ENCODE results near the gene KCNAB2. TPM values are rescaled to one million over a fixed set of nuclear protein-coding genes. Genes with fewer than 3 reads are reported as not detected.

The KCNAB2 gene
- polyA plus RNA-seq, 3 donors, result 11.5 to 178 (median 22.7) TPM

GRCh38 chr1:6134206-6134605 is 88.5 kb downstream of the KCNAB2 start:
- Mint-ChIP-seq H3K4me1 (no peaks in the 10 kb centered on the region), H3K27me3 (ENCODE audit: low read depth in 3 of 3) (peaks cover 0 to 8% (median 4%) of the 10 kb centered on the region in 3 donors), H3K36me3 (no peaks in the 10 kb centered on the region), H3K4me3 (no peak overlapping the region), H3K27ac (no peak overlapping the region), H3K9me3 (peaks cover 0 to 6% (median 2%) of the 10 kb centered on the region in 7 donors)
- Histone ChIP-seq H3K36me3 (replicated peaks in 1 of 2; ENCODE audit: control insufficient read depth in 1 of 2, insufficient read depth in 2 of 2, low read length in 2 of 2) (no peaks in the 10 kb centered on the region), H3K79me2 (ENCODE audit: insufficient read depth, low read length) (no peaks in the 10 kb centered on the region), H2AFZ (ENCODE audit: insufficient read depth, low read depth, low read length, poor library complexity, severe bottlenecking) (no peak overlapping the region), H4K20me1 (ENCODE audit: insufficient read depth, low read length) (no peaks in the 10 kb centered on the region), H3K27me3 (ENCODE audit: control insufficient read depth in 2 of 2, insufficient read depth in 2 of 2, low read length in 2 of 2) (no peaks in the 10 kb centered on the region), H3K27ac (ENCODE audit: low read depth in 1 of 2, low read length in 2 of 2) (no peak overlapping the region), H3K4me1 (ENCODE audit: control insufficient read depth in 1 of 2, insufficient read depth in 2 of 2, low read length in 2 of 2) (no peaks in the 10 kb centered on the region), H3K9ac (ENCODE audit: insufficient read depth, low read length, poor library complexity, severe bottlenecking) (no peak overlapping the region), H3K4me3 (replicated peaks in 1 of 3; ENCODE audit: low read depth in 2 of 3, low read length in 3 of 3) (no peak overlapping the region), H3K4me2 (replicated peaks; ENCODE audit: extremely low read depth, low read length, poor library complexity, severe bottlenecking) (no peak overlapping the region), H3K9me3 (replicated peaks in 1 of 2; ENCODE audit: control insufficient read depth in 1 of 2, insufficient read depth in 1 of 2, low read length in 2 of 2) (no peaks in the 10 kb centered on the region)
- no peak for TF ChIP-seq CTCF (IDR thresholded peaks at IDR 0.05)
- intact Hi-C loops (cut with micrococcal nuclease), result no loop called here
- no peak for DNase-seq
- WGBS (ENCODE audit: insufficient coverage), result 97% methylated on average over 11 of the region's 11 CpGs

- intact Hi-C loops (cut with micrococcal nuclease), result no loop called here
- no peak overlapping the region for H3K4me2 ChIP-seq (replicated peaks; ENCODE audit: extremely low read depth, low read length, poor library complexity, severe bottlenecking)
- no peaks in the 10 kb centered on the region for H4K20me1 ChIP-seq (ENCODE audit: insufficient read depth, low read length)
- H2AFZ ChIP-seq (ENCODE audit: insufficient read depth, low read depth, low read length, poor library complexity, severe bottlenecking), result no peak overlapping the region
- no peaks in the 10 kb centered on the region for H3K79me2 ChIP-seq (ENCODE audit: insufficient read depth, low read length)
- TF ChIP-seq CTCF (IDR thresholded peaks at IDR 0.05), result no peak
- Mint-ChIP-seq H3K9me3 (peaks cover 0 to 6% (median 2%) of the 10 kb centered on the region in 7 donors), H3K4me3 (no peak overlapping the region), H3K36me3 (no peaks in the 10 kb centered on the region), H3K4me1 (no peaks in the 10 kb centered on the region), H3K27ac (no peak overlapping the region), H3K27me3 (ENCODE audit: low read depth in 3 of 3) (peaks cover 0 to 8% (median 4%) of the 10 kb centered on the region in 3 donors)
- WGBS (ENCODE audit: insufficient coverage), result 94% methylated on average over 22 of the region's 22 CpGs
- no peak for DNase-seq
- H3K27ac ChIP-seq (ENCODE audit: low read depth in 1 of 2, low read length in 2 of 2), result no peak overlapping the region
- no peak overlapping the region for H3K4me3 ChIP-seq (replicated peaks in 1 of 3; ENCODE audit: low read depth in 2 of 3, low read length in 3 of 3)
- no peak overlapping the region for H3K9ac ChIP-seq (ENCODE audit: insufficient read depth, low read length, poor library complexity, severe bottlenecking)
- H3K36me3 ChIP-seq (replicated peaks in 1 of 2; ENCODE audit: control insufficient read depth in 1 of 2, insufficient read depth in 2 of 2, low read length in 2 of 2), result no peaks in the 10 kb centered on the region
- no peaks in the 10 kb centered on the region for H3K9me3 ChIP-seq (replicated peaks in 1 of 2; ENCODE audit: control insufficient read depth in 1 of 2, insufficient read depth in 1 of 2, low read length in 2 of 2)
- no peaks in the 10 kb centered on the region for H3K4me1 ChIP-seq (ENCODE audit: control insufficient read depth in 1 of 2, insufficient read depth in 2 of 2, low read length in 2 of 2)
- H3K27me3 ChIP-seq (ENCODE audit: control insufficient read depth in 2 of 2, insufficient read depth in 2 of 2, low read length in 2 of 2), result no peaks in the 10 kb centered on the region
Observed at GRCh38 chr1:6134741-6135510, 89.2 kb downstream of the KCNAB2 start.
